MM.1S (cell line): ENCODE results near the gene TPST1.

ENCODE experiments used
- DNase-seq: peaks from one replicate; pipeline ENCODE4 v3.0.0-alpha.2; 2015
- H2AFZ ChIP-seq: fragments of 300-600 bp; sonication (generic); 2 replicates; pipeline ENCODE4 v1.6.0; 2016; ENCODE audit warnings: antibody characterized with exemption, low read length
- H3F3A ChIP-seq: fragments of 300-600 bp; sonication (generic); 2 replicates; pipeline ENCODE4 v1.6.1; 2016; ENCODE audit warnings: mild to moderate bottlenecking, antibody characterized with exemption, low read length, moderate library complexity, mixed read lengths; ENCODE audit not compliant: insufficient read depth
- H3K27ac ChIP-seq: fragments of 300-600 bp; sonication (generic); 2 replicates; pipeline ENCODE4 v1.5.1; 2016; ENCODE audit warnings: mild to moderate bottlenecking, low read length
- H3K27me3 ChIP-seq: fragments of 300-600 bp; sonication (generic); replicated peaks from 2 replicates; pipeline ENCODE4 v1.6.0; 2016; ENCODE audit warnings: low read length; ENCODE audit not compliant: insufficient read depth
- H3K36me3 ChIP-seq: fragments of 300-600 bp; sonication (generic); replicated peaks from 2 replicates; pipeline ENCODE4 v1.6.1; 2016; ENCODE audit warnings: mild to moderate bottlenecking, low read length, mixed read lengths; ENCODE audit not compliant: insufficient read depth
- H3K4me1 ChIP-seq: fragments of 300-600 bp; sonication (generic); 2 replicates; pipeline ENCODE4 v1.6.1; 2016; ENCODE audit warnings: low read length, mixed read lengths
- H3K4me2 ChIP-seq: fragments of 300-600 bp; sonication (generic); 2 replicates; pipeline ENCODE4 v1.6.0; 2016; ENCODE audit warnings: low read depth, low read length
- H3K4me3 ChIP-seq: fragments of 300-600 bp; sonication (generic); 2 replicates; pipeline ENCODE4 v1.5.1; 2016; ENCODE audit warnings: low read length, mixed read lengths
- H3K79me2 ChIP-seq: fragments of 300-600 bp; sonication (generic); 2 replicates; pipeline ENCODE4 v1.6.1; 2016; ENCODE audit warnings: mixed run types, low read length, mixed read lengths
- H3K9ac ChIP-seq: fragments of 300-600 bp; sonication (generic); 2 replicates; pipeline ENCODE4 v1.6.1; 2016; ENCODE audit warnings: low read length, mixed read lengths
- H3K9me2 ChIP-seq: fragments of 300-600 bp; sonication (generic); replicated peaks from 2 replicates; pipeline ENCODE4 v1.6.1; 2016; ENCODE audit warnings: mild to moderate bottlenecking, low read length, mixed read lengths; ENCODE audit not compliant: insufficient read depth
- H3K9me3 ChIP-seq: fragments of 300-600 bp; sonication (generic); replicated peaks from 2 replicates; pipeline ENCODE4 v1.6.1; 2016; ENCODE audit warnings: mild to moderate bottlenecking, low read length, mixed read lengths; ENCODE audit not compliant: insufficient read depth
- H4K20me1 ChIP-seq: fragments of 300-600 bp; sonication (generic); 2 replicates; pipeline ENCODE4 v1.6.1; 2016; ENCODE audit warnings: mild to moderate bottlenecking, low read length, moderate library complexity, mixed read lengths; ENCODE audit not compliant: insufficient read depth
- EZH2 ChIP-seq: fragments of 300-600 bp; sonication (generic); optimal IDR thresholded peaks from 2 replicates; pipeline ENCODE3; 2017; ENCODE audit warnings: low read depth, mild to moderate bottlenecking, antibody characterized with exemption, low read length, mixed read lengths
- EZH2phosphoT487 ChIP-seq: fragments of 300-600 bp; sonication (generic); IDR thresholded peaks from 2 replicates; pipeline ENCODE4 v1.6.1; 2018; ENCODE audit warnings: antibody characterized with exemption, low read length
- TF ChIP-seq, protein P1 (sequence below): fragments of 300-600 bp; sonication (generic); IDR thresholded peaks from 2 replicates; pipeline ENCODE4 v1.5.1; 2016; ENCODE audit warnings: antibody characterized with exemption, low read length, mixed read lengths

Gene TPST1

DNA sequence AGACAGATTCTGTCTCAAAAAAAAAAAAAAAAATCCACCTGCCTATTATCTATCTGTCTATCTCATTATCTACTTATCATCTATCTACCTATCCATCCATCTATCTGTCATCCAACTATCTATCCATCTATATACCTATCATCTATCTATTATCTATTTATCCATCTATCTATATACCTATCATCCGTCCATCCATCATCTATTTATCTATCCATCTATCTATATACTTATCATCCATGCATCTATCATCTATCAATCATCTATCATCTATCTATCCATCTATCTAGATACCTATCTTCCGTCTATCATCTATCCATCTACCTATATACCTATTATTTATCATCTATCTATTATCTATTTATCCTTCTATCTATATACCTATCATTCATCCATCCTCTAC, 16.5 kb upstream of the TPST1 start:
- no peak for DNase-seq
- TF ChIP-seq EZH2phosphoT487 = no peak
- TF ChIP-seq EZH2 = no peak
- TF ChIP-seq, protein P1, sequence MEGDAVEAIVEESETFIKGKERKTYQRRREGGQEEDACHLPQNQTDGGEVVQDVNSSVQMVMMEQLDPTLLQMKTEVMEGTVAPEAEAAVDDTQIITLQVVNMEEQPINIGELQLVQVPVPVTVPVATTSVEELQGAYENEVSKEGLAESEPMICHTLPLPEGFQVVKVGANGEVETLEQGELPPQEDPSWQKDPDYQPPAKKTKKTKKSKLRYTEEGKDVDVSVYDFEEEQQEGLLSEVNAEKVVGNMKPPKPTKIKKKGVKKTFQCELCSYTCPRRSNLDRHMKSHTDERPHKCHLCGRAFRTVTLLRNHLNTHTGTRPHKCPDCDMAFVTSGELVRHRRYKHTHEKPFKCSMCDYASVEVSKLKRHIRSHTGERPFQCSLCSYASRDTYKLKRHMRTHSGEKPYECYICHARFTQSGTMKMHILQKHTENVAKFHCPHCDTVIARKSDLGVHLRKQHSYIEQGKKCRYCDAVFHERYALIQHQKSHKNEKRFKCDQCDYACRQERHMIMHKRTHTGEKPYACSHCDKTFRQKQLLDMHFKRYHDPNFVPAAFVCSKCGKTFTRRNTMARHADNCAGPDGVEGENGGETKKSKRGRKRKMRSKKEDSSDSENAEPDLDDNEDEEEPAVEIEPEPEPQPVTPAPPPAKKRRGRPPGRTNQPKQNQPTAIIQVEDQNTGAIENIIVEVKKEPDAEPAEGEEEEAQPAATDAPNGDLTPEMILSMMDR = no peak

DNA sequence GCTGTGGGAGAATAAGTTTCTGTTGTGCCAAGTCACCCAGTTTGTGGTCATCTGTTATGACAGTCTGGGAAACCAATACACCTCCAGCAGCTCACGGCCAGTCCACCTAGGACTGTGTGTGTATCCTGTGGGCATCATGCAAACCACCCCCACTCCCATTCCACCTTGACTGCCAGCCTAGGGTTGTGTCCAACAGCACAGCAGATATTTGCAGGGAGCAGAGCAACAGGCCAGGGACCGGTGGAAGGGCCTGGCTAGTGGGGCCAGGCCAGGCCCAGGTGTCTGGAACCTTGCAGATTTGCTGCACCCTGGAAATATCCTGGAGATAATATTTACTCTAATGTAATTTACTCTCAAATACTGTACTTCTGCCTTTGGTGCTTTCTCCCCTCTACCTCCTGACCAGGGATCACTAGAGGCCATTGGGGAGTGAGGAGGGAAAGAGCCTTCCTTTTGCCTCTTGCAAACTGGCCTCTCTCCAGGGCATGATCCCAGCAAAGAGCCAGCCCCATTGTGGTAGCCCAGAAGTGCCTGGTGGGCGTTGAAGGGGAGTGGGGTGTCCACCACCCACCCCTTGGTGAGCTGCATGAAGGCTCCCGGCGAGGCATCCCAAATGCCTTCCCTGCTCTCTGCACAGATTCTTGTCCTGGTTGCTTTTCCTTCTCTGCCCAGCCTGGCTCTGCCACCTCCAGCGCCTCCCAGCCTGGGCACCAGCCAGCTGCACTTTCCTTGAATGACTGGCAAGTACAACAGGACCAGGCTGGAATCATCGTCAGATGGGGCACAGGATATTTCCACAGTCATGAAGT, 15.2 kb upstream of the TPST1 start:
- H3K9ac ChIP-seq = no peak overlapping the region
- H3K4me1 ChIP-seq = no peaks in the 10 kb centered on the region
- H3K9me3 ChIP-seq = no peaks in the 10 kb centered on the region
- H3K36me3 ChIP-seq = no peaks in the 10 kb centered on the region
- no peaks in the 10 kb centered on the region for H4K20me1 ChIP-seq
- no peak for DNase-seq
- H3K9me2 ChIP-seq = no peaks in the 10 kb centered on the region
- no peak overlapping the region for H2AFZ ChIP-seq
- H3K4me2 ChIP-seq = no peak overlapping the region
- no peaks in the 10 kb centered on the region for H3K27me3 ChIP-seq
- no peak for TF ChIP-seq EZH2
- no peak for TF ChIP-seq EZH2phosphoT487
- TF ChIP-seq, protein P1 = no peak
- H3F3A ChIP-seq = no peaks in the 10 kb centered on the region
- H3K79me2 ChIP-seq = no peaks in the 10 kb centered on the region
- H3K4me3 ChIP-seq = no peak overlapping the region
- no peak overlapping the region for H3K27ac ChIP-seq

More for the DNA sequence above, 16.5 kb upstream of the TPST1 start:
- Histone ChIP-seq H3K4me1 (no peaks in the 10 kb centered on the region), H4K20me1 (no peaks in the 10 kb centered on the region), H2AFZ (no peak overlapping the region), H3K9me2 (no peaks in the 10 kb centered on the region), H3F3A (no peaks in the 10 kb centered on the region), H3K79me2 (no peaks in the 10 kb centered on the region), H3K4me3 (no peak overlapping the region), H3K27me3 (no peaks in the 10 kb centered on the region), H3K9me3 (no peaks in the 10 kb centered on the region), H3K4me2 (no peak overlapping the region), H3K27ac (no peak overlapping the region), H3K36me3 (no peaks in the 10 kb centered on the region), H3K9ac (no peak overlapping the region)

DNA sequence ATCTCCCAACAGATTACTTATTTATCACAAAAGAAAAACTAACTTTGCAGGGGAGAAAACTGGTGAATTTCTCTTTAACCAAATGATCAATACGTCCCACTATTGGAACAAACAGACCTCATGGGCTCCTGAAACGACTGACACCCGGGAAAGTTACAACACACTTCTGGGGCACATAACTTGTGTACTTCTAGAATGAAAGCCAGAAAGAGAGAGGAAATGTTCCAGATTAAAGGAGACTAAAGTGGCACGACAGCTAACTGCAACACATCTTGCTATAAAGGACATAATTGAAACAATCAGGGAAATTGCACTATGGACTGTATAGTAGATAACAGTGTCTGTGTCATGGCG, 14.7 kb upstream of the TPST1 start:
- Histone ChIP-seq H2AFZ (no peak overlapping the region), H3F3A (no peaks in the 10 kb centered on the region), H3K4me2 (no peak overlapping the region), H3K36me3 (no peaks in the 10 kb centered on the region), H3K27me3 (no peaks in the 10 kb centered on the region), H3K9me3 (no peaks in the 10 kb centered on the region), H3K79me2 (no peaks in the 10 kb centered on the region), H3K9ac (no peak overlapping the region), H4K20me1 (no peaks in the 10 kb centered on the region), H3K27ac (no peak overlapping the region), H3K9me2 (no peaks in the 10 kb centered on the region), H3K4me1 (no peaks in the 10 kb centered on the region), H3K4me3 (no peak overlapping the region)
- DNase-seq = no peak
- TF ChIP-seq EZH2 = no peak
- no peak for TF ChIP-seq EZH2phosphoT487
- TF ChIP-seq, protein P1 = no peak
